NCI-H1417 (cell line): ENCODE measurements around the gene SF3A1.

ENCODE experiments used
- DNase-seq, 3 experiments: peaks; one replicate each; lab custom pipeline; 2025; lab: John Stamatoyannopoulos, UW

SF3A1 gene

DNA sequence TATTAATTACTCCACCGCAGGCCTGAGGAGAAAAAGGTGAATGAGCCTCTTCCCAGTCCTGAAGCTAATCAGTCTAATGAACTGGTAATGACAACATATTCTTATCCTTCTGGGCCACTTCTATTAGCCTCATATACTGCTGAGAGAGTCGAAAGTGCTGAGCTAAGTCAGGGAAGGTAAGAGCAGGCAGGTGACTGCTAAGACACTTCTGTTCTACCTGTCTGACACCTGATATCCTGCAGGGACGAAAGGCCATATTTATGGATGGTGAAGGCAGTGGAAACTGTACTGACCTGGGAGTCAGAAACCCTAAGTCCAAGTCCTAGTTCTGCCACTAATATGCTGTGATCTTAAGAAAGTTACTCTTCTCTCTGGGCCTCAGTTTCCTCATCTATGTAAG lies 33.4 kb downstream of the SF3A1 start:
- DNase-seq, result peak in 1 of 3 experiments; percentile 8

- no peak for DNase-seq
These were observed 35.2 kb downstream of the SF3A1 start for GRCh38 chr22:30321461-30321860.

DNA sequence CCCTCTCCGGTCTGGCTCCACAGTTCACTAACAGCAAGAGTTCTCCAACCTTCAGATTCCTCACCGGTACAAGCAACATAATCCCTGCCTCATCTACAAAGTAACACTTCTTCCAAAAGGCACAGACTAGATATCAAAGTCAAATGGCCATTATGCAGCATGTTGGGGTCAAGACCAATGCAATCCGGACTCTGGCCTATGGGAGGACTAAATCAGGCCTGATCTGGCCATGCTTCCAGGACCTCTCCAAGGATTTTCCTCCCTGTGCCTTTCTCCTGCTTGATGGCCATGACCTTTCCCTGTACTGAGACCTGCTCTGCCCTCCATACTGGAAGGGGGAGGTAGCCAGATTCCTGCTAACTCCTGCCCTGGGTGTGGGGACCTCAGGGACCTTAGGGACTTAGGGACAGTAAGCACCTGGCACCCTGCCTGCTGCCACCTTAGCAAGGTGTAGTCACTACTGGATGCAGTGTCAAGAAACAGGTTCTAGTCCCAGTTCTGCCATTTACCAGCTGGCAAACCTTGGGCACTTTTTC lies 36.6 kb downstream of the SF3A1 start:
- no peak for DNase-seq

DNA sequence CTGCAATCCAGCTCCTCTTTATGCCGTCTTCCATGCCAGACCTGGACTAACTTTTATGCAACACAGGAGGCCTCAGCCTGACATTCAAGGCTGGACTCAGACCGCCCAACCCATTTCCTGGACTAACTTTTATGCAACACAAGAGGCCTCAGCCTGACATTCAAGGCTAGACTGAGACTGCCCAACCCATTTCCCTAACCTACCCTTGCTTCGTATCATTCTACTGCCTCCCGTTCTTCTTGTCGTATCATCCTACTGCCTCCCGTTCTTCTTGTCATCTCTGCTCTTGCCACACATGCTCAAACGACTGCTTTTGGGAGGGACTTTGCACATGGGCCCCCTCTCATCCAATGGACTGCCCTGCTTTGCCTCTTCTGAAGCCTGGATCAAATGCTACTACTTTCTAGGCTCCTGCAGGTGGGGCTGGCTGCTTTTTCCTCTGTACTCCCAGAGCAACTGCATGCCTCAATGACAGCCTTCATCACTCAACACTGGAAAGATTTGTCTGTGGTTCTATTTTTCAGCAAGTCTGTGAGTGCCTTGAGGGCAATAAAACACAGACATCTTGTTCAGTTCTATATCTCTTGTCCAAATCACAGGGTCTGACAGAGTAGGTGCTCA lies 37.8 kb downstream of the SF3A1 start:
- no peak for DNase-seq

- no peak for DNase-seq
These were observed 38.9 kb downstream of the SF3A1 start for GRCh38 chr22:30317778-30318177.

- DNase-seq, result no peak
These were observed 40.6 kb downstream of the SF3A1 start for GRCh38 chr22:30315962-30316576.

DNA sequence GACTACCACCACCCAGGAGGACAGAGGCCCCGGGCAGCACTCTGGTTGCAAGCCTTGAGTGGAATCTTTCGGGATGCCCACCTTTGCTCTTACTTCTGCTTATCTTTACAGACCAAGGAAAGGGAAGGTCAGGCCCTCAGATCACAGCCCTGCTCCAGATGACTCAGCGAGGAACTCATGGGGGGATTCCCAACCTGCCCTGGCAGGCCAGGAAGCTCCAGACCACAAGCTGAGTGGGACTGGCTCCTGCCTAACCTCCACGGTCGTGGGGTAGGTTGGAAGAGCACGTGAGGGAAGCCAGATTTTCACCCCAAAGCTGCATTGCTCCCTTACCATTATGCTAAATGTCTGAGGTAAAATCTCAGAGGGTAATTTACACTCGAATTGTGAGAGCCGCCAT lies 41.8 kb downstream of the SF3A1 start:
- DNase-seq, result no peak

DNA sequence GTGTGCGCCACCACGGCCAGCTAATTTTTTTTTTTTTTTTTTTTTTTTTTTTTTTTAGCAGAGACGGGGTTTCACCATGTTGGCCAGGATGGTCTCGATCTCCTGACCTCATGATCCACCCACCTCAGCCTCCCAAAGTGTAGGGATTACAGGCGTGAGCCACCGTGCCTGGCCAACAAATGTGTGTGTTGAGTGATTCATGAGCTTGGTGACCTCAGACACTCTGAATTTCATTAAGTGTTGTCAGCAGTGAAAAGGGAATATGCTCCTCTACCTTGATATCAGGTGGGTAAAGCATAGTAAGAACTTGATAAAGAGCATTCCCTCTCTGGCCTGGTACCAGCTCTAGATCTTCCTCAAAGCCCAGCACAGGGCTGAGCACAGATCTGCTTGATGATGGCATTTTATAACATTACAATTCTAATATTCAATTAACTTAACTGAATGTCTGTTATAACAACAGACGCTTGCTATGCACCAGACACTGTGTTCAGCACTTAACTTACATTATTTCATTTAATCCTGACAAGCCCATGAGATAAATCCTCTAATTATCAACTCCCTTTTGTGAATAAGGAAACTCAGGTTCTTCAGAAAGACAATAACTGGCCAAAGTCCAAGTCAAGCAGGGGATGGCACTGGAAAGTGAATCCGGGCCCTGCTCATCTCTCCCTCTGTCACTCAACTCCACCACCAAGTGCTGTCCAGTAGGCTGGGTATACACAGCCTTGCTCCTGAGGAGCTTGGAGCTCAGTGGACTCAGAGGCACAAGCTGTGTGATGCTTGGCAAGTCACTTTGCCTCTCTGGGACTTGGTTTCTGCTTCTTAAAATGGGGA lies 42.9 kb downstream of the SF3A1 start:
- no peak for DNase-seq

- no peak for DNase-seq
These were observed 44.6 kb downstream of the SF3A1 start for GRCh38 chr22:30312053-30312452.

DNA sequence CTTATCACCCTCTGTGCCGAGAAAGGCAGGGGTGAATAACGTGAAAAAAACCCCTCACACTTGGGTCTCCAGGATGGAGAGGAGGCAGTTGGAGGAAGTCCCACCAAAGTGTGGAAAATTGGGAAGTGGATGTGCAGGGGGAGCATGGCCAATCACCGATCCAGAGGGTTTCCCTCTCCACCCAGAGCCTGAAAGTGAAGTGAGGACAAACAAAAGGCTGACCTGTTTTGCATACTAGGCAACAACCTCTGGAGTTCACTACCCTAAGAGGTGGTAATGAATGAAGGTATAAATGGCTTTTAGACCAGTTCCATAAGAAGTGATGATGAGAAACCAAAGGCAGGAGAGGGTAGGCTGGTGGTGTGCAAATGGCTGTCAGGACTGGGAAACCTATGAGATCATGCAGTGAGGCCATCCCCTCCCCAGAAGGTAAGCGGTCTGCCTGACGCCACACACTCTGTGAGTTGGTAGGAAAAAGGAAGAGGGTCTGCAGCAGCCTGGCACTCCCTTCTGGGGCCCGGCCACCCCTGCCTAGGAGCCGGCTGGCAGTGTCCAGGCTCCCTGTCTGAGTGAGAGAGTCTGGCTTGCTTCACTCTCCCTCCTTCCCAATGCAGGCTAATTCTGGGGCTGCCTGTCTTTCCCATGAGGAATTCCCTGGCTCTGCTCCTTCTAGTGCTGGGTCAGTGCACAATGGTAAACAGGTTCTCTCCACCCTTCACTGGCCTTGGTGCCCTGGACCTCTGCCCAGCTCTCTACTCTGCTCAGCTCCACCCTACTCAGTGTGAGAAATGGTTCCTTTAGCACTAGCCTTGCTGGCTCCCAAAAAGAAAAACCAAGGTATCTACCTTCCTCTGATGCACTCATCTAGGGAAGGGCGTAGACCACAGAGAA lies 45.6 kb downstream of the SF3A1 start:
- no peak for DNase-seq

DNA sequence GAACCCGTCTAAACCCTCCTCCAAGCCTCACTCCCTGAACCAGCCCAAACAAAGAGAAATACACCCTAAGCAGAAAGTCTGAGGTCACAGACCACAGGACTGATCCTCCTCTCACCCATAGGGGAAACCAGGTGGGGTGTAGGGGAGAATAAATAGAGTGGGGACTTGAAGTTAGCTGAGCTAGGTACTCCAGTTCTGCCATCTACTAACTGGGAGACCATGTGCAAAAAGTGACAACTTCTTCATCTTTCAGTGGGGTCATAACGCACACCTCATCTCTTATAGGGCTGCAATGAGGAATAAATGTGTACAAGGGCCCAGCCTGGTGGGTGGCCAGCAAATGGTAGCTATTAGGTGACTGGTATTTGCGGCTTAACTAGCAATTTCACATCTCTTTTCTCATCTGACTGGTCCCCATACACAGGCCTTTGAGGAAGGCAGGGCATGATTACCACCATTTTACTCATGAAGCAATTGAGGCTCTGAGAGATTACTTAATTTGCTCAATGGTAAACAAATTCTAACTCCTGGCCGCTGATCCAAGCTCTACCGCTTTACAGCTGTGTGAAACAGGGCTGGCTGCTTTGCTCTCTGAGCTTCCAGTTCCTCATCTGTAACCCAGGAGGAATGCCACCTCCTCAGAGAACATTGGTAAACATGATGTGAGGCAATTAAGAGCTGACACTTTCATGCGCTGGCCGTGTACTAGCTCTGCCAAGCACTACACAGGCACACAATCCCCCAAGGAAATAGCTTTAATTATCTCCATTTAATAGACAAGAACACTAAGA lies 46.5 kb downstream of the SF3A1 start:
- peak in 2 of 3 experiments; percentile 4 to 60 for DNase-seq

DNA sequence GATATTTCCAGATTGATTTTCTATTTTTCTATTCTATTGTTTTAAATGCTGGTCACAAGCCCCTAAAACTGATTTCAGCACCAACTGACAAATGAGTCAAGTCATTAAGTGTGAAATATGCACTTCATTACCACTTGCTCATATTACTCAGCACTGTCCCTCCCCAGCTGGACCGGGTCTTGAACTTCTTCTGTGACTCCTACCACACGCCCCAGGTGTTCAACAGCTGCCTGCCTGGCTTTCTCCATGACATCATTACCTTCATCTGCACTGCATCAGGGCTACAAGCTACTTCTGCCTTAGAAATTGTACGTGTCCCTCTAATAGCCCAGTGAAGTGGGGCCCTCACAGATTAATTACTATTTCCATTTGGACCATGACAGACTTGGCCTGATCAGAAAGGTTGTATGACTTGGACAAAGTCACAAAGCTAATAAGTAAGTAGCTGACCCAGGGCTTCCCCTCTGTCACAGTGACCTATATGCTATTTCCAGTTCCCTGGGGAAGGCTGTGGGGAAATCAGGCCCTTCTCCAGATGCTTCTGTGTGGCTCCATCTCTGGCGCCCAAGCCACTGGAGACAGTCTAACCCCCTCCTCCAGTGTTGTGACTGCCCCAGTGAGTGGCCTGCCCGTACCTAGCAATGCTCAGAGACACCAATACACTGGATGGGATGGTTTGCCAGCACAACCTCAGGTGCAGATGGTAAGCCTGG lies 48.0 kb downstream of the SF3A1 start:
- DNase-seq, result no peak

- no peak for DNase-seq
These were observed 48.6 kb downstream of the SF3A1 start for GRCh38 chr22:30308093-30308492.

DNA sequence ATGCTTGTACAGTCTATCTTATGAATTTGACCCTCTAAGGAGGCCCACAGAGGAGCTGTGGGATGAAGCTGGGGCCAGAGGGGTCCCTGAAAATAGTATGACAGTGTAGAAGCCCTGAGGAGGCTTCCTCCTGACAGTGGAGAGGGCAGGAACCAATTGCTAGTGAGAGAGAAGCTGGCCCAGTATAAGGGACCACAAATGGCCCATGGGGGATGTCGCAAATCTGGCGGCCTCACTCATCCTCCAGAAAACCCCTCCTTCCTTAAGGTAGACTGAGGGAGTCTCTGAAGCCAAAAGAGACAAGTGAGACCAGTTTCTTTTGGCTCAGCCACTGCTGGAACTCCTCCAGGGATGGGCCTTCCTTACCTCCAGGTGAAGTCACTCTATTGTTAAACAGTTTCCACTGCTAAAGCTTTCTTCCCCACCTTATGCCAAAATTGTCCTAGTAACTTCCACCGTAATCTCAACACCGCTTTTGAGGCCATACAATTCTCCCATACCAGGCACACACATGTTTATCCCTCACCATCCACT lies 49.6 kb downstream of the SF3A1 start:
- no peak for DNase-seq

DNA sequence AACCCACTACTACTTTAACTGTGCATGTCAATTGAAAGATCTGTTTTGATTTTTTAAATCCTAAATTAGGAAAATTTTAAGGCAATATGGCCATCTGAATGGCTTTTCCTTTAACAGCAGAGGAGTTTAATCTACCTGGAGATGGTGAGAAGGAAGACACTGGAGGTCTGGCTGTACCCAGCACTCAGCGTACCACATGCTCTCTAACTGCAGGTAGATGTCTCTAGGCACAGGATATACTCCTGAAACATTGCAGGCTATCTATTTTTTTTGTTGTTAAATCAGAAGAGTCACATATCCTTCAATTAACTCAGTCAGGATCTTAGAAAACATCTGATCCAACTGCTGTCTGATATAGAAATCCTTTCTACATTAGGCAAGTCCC lies 50.1 kb downstream of the SF3A1 start:
- no peak for DNase-seq

GRCh38 chr22:30305906-30306626 lies 50.6 kb downstream of the SF3A1 start:
- no peak for DNase-seq

- no peak for DNase-seq
These were observed 51.2 kb downstream of the SF3A1 start for GRCh38 chr22:30305519-30305905.

DNA sequence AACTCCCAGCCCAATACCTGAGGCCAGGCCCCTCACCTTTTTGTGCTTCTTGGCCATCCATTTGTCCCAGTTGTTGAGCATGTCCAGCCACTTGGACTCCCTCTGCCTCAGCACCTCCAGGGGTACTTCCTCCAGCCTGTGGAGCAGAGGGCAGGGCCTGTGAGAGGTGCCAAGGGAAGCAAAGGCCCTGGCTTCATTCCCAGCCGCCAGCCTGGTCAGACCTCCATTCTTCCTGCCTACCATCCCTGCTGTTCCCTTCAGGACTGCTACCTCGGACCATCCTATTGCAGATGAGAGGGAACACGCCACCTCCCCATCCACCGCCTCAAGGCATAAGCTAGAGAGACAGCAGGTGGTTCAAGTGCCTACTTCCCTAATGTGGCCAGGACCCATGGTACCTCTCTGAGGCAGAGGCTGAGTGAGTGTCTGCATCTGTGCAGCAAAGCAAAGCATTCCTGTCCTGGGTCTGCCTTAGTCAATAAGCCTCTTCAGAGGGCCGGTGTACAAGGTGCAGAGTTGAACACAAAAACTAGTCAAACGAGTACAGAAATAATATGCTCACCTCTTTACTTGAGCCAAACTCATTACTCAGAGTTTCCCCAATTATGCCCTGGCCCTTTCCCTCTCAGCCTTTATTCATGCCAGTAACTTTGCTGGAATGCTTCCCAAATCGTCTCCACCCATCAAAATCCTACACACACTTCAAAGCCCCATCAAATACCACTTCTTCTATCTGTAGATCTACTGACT lies 52.0 kb downstream of the SF3A1 start:
- peak in 2 of 3 experiments; percentile 2 to 5 for DNase-seq

GRCh38 chr22:30302810-30303138 lies 53.9 kb downstream of the SF3A1 start:
- DNase-seq, result no peak
